Glomerular endothelial cell (primary cell): ENCODE measurements around the gene ABCC9. TPM values are rescaled to one million over a fixed set of nuclear protein-coding genes. Genes with fewer than 3 reads are reported as not detected.

Source experiments
- DNase-seq: peaks from one replicate; pipeline ENCODE4 v3.0.0-alpha.2; 2011; ENCODE audit warnings: low read depth, low spot score; ENCODE audit errors: extremely low read depth
- total RNA-seq: library from RNA; depleted of rRNA; stranded (reverse); fragments of >200 nt; gene quantifications from 2 replicates; pipeline ENCODE4 v1.2.3, GENCODE V29; 2015

The ABCC9 gene
- 0.92 and 1.1 TPM in 2 replicates for total RNA-seq

DNA sequence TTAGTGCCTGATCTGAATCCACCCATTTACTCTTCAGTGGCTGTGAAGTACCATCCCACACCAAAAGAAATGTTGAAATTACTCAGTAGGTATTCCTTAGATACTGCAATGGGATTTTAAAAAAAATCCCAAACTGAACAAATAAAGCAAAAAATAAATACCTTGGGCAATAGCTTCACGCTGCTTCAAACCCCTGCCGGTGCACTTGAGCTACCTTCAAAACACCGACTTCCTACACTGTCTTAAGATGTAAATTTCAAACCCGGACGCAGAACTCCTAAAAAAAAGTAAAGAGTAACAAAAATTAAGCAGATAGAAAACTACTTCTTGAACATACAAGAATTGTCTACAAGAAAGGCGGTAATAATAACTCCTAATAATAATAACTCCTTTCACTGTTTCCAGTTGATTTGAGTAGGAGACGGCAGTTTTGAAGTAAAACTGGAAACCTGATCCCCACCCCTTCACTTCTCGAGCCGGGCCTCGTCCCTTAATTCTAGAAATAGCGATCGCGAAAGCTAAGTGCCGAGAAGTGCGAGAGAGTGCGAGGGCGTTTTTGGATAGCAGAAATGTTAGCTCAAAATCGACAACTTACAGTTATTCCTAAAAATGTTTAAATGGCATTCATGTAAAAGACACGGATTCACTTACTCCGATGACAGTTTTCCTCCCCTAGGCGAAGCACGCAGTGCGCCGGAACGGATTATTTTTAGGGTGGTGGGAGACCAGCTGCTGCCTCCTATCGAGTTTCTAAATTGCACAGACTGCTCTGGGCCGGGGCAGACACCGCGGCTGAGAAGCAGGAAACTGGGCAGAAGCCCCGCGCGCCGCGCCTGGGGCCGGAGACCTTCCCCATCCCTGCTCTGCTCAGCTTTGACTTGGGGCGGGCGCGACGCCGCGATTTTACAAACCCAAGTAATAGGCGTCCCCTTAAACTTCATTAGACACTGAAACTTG, at the start of gene ABCC9:
TSS of gene ABCC9 (minus strand) at position 878 of the 957 bp plus-strand sequence. CDS start 4,752 bp downstream, outside the sequence.
- DNase-seq, result no peak

- no peak for DNase-seq
These were observed 48.7 kb upstream of the ABCC9 start for GRCh38 chr12:21989819-21990412.

GRCh38 chr12:21988619-21989018, 47.4 kb upstream of the ABCC9 start:
- no peak for DNase-seq

GRCh38 chr12:21987755-21988154, 46.5 kb upstream of the ABCC9 start:
- no peak for DNase-seq

- DNase-seq, result no peak
These were observed 43.9 kb upstream of the ABCC9 start for GRCh38 chr12:21985155-21985554.

DNA sequence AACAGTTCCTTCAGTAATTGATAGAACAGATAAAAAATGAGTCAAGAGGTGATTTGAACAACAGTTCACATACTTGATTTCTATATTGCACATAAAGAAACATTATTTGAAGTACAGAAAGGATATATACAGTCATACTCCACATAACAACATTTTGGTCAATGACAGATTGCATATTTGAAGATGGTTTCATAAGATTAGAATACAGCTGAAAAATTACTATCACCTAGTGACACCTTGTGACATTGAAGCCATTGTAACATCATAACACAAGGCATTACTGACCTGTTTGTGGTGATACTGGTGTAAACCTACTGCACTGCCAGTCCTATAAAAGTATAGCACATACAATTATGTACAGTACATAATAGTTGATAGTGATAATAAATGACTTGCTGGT, 43.1 kb upstream of the ABCC9 start:
- DNase-seq, result no peak

GRCh38 chr12:21983095-21983494, 41.9 kb upstream of the ABCC9 start:
- no peak for DNase-seq

DNA sequence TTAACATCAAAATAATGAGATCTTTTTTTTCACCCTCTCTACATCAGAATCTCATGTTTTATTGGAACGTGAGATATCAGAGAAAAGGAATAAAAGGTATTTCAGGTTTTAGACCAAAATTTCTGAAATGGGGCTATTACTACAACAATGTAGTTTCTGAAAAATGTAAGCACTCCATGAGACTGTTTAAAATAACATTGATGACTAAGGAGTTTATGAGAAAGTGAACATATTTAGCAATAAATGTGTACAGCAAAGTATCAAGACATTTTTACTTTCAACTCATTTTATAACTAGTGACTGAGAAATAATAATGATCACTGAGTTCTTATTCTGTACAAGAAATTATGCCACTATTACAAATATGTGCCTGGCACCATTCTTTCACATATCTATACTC, 39.3 kb upstream of the ABCC9 start:
- DNase-seq, result no peak

DNA sequence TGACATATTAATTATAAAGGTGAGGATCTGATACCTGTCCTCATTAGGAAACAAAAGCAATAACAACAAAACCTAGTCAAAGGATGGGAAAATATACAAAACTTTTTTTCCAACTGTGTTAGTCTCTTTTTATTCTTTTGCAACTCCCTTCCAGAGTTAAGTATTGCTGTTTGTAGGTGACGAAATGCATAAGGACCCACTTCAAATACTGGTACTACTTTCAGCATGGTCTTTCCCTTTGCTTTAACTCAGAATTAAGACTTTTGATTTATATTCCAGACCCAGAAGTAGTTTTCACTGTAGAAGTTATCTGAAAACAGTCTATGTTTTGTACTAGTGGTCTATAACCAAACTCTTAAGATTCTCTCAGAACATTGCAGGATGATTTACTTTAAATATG, 34.1 kb upstream of the ABCC9 start:
- no peak for DNase-seq

GRCh38 chr12:21973221-21973620, 32.0 kb upstream of the ABCC9 start:
- DNase-seq, result no peak

GRCh38 chr12:21972055-21972454, 30.8 kb upstream of the ABCC9 start:
- DNase-seq, result no peak

DNA sequence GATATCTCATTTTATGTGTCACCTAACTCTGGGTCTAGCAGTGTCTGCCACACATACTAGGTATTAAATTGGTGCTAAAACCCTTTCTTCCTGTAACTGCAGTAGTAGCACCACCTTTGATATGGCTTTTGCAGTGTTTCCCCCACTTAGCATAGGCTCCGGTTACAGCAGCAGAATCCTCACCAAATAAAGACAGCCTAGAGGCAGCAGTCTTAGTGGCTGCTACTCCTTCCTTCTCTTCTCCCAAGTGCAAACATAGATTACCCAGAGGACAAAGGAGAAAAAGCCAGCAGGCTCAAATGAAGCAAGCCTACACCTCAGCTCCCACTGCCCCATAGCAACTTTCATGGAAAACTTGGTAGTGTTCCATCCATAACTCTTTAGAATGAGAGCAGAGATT, 30.1 kb upstream of the ABCC9 start:
- DNase-seq, result no peak

DNA sequence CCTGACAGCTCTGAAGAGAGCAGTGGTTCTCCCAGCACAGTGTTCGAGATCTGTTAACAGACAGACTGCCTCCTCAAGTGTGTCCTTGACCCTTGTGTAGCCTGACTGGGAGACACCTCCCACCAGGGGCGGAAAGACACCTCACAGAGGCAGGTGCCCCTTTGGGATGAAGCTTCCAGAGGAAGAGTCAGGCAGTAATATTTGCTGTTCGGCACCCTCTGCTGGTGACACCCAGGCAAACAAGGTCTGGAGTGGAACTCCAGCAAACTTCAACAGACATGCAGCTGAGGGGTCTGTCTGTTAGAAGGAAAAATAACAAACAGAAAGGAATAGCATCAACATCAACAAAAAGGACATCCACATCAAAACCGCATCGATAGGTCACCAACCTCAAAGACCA, 21.6 kb upstream of the ABCC9 start:
- no peak for DNase-seq

DNA sequence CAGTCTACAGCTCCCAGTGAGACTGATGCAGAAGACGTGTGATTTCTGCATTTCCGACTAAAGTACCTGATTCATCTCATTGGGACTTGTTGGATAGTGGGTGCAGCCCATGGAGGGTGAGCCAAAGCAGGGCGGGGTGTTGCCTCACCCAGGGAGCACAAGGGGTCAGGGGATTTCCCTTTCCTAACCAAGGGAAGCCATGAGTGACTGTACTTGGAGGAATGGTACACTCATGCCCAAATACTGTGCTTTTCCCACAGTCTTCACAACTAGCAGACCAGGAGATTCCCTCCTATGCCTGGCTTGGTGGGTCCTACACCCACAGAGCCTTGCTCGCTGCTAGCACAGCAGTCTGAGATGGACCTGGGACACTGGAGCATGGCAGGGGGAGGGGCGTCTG, 21.0 kb upstream of the ABCC9 start:
- DNase-seq, result no peak

GRCh38 chr12:21950649-21951048, 9.4 kb upstream of the ABCC9 start:
- DNase-seq, result no peak

DNA sequence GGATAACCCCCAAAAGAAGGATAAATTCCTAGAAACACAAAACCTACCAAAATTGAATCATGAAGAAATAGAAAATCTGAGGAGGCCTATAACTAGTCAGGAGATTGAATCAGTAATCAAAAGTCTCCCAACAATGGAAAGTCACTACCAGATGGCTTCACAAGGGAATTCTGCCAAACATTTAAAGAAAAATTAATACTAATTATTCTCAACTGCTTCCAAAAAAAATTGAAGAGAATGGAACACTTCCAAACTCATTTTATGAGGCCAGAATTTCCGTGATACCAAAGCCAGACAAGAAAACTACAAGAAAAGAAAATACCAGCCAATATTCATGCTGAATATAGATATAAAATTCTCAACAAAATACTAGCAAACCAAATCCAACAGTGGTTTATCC, 7.8 kb upstream of the ABCC9 start:
- DNase-seq, result no peak

GRCh38 chr12:21946983-21947382, 5.8 kb upstream of the ABCC9 start:
- DNase-seq, result no peak

- no peak for DNase-seq
These were observed 3.8 kb upstream of the ABCC9 start for GRCh38 chr12:21945002-21945401.

DNA sequence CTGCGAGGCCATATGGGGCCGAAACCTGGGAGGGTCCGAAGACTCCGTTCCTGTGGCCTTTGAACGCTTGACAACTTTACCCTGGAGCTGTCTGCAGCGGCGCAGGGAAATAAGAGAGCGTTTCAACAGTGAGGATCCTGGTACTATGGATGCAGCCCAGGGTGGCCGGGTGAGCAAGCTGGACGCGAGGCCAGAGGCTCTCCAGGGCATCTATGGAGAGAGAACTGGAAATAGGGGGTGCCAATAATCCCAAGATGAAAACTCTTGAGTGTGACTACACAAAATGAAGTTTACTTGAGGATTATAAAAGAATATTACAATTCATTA, 1.1 kb upstream of the ABCC9 start:
- no peak for DNase-seq

GRCh38 chr12:21941506-21942376, 515 bp upstream of the ABCC9 start:
- peak; percentile 3 for DNase-seq

DNA sequence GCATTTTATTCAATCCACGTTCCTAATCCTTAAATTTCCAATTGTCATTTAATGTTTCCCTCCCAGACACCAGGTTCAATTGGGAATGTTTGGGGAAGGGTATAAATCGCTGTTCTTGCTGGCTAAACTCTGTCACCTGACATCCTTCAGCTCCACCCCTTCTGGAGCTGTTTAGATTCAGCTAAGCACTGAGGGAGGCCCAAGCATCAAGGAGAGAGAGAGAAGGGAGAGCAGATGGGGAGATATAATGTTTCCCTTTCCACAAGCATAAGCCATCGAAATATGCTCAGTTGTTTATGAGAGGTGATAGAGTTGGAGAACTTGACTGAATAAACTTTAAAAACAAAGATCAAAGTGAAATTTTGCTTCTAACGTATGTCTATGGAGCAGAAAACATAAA, 1.8 kb downstream of the ABCC9 start:
- DNase-seq, result no peak
